GM12892 (cell line): ENCODE data around the gene SAMD13.

ENCODE experiments used
- POLR2A ChIP-seq: IDR thresholded peaks from 2 replicates; pipeline ENCODE4 v1.6.1; 2011; ENCODE audit warnings: low read depth, low read length, control low read depth
- POLR2AphosphoS5 ChIP-seq: IDR thresholded peaks from 2 replicates; pipeline ENCODE4 v1.6.1; 2011; ENCODE audit warnings: low read depth, low read length, control low read depth
- TAF1 ChIP-seq: IDR thresholded peaks from 2 replicates; pipeline ENCODE4 v1.6.1; 2011; ENCODE audit warnings: low read depth, mild to moderate bottlenecking, control low read depth, low read length, borderline replicate concordance

- TF ChIP-seq POLR2A (no peak), TAF1 (no peak), POLR2AphosphoS5 (no peak)
These were observed 55.4 kb downstream of the SAMD13 start for GRCh38 chr1:84356881-84357280.
